NCI-H1048 (cell line): ENCODE measurements around the gene CLIC1.
A peak's percentile ranks its signal among the peaks of the same experiment; 100 is the strongest.

ENCODE experiments used
- DNase-seq: peaks from one replicate; lab custom pipeline; 2025; lab: John Stamatoyannopoulos, UW

The CLIC1 gene

DNA sequence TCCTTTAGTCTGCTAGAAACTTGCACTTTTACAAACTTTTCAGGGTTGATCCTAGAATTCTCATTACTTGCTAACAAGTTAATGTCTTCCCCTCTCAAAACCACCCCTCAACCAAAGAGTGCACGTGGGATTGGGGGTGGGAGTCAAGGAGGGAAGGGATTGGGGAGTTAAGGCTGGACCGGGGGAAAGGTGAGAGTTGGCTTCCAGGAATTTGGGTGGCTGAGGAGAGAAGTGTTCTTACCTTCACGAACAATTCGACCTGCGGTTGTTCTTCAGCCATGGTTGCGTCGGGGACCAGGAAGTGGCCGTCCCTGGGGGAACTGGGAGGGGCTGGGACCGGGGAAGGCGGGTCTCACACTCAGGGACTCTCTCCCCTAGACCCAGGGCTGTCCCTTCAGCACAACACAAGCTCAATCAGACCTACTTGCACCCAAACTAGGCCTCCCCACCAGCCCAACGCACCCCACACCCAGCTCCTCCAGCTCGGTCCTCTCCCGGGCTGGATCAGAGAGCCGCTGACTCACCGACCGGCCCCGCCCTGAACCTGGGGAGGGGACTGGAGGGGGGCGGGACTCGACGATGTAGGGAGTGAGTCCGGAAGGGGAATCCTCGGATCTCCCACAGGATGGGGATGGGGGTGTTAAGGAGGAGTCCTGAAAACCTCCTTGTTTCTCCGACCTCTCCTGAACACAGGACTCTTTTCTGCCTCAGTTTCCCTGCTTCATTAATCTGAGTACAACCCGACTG, at the start of gene CLIC1:
Gene CLIC1, minus strand, starts transcription at position 510 of the 747 bp plus-strand sequence. Its CDS starts 230 bp downstream, at position 280.
- peak; percentile 63 for DNase-seq

DNA sequence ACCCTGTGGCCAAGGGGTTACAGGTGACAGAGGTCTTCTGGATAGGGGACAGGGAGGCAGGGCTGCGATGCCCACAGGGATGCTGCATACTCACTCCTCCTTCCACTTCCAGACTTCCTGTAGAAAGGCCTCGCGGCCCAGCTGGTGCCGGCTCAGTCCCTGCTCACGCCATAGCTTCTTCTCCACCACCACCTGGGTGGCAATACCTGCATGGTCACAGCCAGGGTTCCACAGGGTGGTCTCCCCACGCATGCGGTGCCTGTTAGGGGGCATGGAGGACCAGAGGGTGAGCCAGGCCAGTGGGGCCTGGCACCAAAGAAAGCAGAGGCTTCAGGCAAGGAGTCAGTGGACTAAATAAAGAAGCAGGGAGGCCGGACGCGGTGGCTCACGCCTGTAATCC, 49.1 kb upstream of the CLIC1 start:
- no peak for DNase-seq

DNA sequence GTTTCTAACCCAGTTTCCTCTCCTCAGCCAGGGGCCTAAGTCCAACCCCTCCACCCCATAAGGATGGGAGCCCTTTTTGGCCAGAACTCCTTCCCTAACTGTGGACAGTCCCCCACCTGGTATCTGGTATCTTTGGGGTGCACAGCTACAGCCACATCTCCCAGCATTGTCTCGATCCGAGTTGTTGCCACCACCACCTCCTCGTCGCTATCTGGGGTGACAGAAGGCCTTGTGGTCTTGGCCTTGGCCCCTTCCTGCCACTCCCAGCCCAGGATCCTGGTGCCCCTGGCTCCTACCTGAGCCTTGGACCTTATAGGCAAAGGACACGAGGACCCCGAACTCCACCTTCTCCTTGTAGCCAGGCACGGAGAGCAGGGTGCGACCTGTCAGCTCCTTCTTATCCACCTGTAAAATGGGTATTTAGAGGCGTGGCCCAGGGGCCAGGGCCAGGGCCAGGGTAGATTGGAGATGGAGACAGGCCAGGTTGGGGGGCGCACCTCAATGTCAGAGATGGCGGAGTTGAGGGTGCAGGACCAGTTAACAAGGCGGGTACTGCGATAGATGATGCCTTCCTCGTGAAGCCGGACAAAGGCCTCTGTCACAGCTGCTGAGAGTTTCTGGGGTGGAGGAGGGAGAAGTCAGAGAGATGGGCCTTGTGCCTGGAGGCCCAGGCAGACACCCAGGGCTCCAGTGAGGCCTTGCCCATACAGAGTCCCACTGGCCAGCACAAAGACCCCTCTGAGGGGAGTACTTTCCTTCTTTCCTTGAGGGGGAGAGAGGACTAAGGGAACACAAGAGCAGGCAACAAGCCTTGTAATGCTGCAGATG, 48.0 kb upstream of the CLIC1 start:
- no peak for DNase-seq

GRCh38 chr6:31782126-31782855, 46.0 kb upstream of the CLIC1 start:
- DNase-seq, result no peak

DNA sequence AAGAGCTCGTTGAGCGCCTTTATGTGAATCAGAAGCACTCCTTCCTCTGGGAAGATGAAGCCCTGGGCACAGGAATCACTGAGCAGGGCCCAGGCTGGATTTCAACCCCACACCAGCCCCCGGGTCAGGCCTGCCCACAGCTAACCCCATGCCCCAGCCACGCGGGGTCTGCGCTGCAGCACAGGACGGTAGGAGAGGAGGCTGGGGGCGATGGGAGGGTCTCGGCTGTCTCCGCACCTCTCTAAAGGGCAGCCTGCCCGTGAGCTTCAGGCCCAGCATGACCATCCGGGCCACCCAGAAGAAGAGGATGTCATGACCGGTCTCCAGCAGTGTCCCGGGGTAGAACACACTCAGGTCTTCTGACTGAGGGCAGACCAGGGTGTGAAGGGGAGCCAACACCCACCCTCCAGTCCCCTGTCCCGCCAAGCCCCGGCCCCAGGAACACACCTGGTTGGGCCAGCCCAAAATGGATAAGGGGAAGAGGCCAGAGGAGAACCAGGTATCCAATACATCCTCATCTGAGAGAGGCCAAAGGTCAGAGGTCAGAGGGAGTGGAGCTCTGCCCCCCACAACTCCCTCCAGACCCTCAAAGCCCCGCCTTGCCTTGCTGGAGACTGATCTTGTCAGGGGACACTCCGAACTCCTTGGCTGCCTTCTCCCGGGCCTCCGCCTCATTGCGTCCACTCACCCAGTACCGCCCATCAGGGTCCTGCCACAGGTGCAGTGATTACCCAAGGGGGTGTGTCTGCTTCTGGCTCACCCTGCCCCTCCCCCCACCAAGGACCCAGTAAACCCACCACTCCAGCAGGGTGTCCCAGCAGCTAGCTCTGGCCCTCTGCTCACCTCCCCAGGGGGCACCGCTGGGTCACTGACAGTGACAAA, 45.2 kb upstream of the CLIC1 start:
- no peak for DNase-seq

GRCh38 chr6:31780507-31781243, 44.3 kb upstream of the CLIC1 start:
- no peak for DNase-seq

GRCh38 chr6:31779908-31780307, 43.6 kb upstream of the CLIC1 start:
- DNase-seq, result no peak

DNA sequence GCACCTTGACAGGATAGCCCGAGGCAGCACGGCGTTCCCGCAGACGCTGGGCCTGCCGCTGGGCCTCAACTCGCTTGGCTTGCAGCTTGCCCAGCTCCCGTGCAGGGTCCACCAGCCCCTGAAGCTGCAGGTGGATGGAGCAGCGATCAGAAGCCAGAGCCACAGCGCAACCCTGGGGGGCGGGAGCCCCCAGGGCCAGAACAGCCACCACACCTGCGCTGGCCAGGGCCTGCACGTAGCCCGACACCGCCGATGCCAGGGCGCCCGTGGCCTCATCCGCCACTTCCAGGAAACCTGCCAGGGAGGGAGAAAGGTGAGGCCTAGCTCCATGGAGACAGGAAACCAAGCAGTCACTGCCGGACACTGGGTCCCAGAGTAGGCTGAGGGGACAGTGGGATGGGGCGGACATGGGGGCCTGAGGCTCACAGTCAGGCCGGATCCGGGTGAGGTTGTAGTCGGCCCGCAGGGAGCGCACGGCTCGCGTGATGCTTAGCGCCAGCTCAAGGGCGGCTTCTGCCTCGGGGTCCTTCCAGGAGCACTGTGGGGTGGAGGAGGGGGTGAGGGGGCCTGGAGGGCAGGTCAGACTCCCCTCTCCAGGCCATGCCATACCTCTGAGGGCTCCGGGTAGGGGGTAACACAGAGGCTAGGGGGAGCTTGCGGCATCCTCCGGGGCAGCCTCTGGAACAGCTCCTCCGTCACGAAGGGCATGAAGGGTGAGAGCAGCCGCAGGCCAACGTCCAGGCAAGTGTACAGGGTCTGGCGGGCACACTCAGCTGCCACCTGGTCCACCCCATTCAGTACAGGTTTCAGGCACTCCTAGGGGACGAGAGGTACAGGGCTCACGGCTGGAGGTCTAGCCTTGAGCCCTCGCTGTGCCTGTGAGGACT, 42.9 kb upstream of the CLIC1 start:
- no peak for DNase-seq

GRCh38 chr6:31778193-31778592, 41.9 kb upstream of the CLIC1 start:
- DNase-seq, result no peak

DNA sequence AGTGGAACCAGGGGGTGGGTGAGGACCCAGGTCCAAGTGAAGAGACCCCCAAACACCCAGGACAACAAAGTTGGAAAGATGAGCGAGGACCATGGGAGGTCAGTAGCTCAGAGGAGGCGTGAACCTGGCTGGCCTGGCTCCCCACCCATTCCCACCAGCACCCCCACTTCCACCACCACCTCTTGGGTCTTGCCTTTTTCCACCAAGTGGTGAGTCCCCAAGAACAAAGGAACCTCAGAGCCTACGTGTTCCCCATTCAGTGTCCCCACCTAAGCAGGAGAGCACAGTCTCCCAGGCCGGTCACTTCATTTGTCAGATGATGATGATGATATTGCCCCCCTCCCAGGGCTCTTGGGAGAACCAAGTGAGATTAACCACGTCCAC, 41.3 kb upstream of the CLIC1 start:
- DNase-seq, result no peak

- DNase-seq, result no peak
These were observed 40.8 kb upstream of the CLIC1 start, which contains the start of gene VWA7 for GRCh38 chr6:31776989-31777666. Gene VWA7, minus strand, starts transcription at chr6:31777328. Its CDS starts 549 bp downstream, at chr6:31776779.

DNA sequence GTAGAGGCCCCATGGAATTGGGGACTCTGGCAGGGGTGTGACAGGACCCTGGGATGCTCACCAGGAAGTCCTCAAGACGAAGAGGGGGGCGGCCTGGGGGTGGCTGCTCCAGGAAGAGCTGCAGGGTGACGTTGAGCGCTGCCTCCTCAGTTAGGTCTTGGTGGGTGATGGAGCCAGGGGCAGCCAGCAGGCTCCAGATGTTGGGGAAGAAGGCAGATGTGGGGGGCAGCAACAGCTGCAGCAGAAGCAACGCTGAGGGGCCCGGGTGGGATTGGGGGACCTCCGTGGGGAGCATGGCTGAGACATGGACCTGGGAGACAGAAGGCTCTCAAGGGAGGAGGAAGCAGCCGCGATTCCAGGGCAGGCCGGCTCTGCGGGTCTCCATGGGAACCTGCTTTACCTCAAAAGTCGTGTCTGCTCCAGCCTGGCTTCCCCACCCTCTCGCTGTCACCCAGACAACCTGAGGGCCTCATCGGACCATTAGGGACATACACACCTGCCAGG, 40.2 kb upstream of the CLIC1 start:
- no peak for DNase-seq

DNA sequence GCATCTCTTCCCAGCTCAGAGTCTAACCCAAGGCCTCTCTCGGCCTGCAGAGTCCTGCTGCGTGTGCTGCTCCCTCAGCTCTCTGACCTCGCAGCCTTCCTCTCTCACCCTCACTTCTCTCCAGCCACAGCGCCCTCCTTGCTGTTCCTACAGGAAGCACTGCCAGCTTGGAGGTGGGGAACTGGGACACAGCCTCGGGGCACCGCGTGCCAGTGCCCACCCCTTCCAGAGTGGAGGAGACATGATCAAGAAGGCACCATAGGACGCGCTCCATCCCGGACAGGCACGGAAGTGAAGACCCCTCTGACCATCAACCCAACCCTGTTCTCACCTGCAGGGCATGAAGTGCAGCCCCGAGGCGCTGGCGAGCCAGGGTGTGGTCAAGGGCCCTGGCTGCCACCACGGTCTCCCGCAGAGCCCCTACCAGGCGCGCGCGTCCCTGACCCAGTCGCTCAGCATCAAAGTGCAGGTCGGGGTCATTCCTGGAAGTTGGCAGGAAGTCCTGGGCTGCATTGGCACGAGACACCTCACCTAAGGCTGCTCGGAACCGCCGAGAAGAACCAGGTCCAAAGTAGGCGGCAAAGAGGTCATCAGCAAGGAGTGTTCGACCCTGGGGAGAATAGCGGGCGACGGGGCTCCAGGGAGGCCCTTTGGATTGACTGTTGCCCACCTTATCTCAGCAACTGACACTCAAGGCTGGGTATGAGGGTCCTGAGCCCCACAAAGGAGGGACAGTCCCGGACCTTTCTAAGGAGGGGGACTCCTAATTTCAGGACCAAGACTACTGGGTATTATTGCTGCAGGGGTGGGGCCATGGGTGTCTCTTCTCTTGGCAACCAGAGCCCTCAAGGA, 39.5 kb upstream of the CLIC1 start:
- no peak for DNase-seq

DNA sequence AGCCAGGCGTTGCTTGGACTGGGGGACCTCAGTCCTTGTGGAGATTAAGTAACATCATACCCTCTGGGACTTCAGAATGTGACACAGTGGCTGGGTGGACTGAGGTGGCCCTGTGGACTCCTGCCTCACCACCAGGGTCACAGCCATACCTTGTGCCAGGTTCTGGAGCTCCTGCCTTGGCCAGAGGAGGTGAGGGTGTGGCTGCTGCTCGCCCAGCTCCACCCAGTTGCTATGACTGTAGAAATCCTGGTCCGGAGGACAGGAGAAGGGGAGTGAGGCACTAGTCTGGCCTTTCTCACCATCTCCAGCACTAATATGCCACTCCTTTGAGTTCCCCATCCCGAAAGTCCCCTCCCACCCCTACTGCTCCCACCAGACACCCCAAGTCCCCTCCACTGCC, 38.9 kb upstream of the CLIC1 start:
- no peak for DNase-seq

- DNase-seq, result no peak
These were observed 35.6 kb upstream of the CLIC1 start for GRCh38 chr6:31771992-31772358.

GRCh38 chr6:31770860-31771259, 34.5 kb upstream of the CLIC1 start:
- DNase-seq, result no peak

DNA sequence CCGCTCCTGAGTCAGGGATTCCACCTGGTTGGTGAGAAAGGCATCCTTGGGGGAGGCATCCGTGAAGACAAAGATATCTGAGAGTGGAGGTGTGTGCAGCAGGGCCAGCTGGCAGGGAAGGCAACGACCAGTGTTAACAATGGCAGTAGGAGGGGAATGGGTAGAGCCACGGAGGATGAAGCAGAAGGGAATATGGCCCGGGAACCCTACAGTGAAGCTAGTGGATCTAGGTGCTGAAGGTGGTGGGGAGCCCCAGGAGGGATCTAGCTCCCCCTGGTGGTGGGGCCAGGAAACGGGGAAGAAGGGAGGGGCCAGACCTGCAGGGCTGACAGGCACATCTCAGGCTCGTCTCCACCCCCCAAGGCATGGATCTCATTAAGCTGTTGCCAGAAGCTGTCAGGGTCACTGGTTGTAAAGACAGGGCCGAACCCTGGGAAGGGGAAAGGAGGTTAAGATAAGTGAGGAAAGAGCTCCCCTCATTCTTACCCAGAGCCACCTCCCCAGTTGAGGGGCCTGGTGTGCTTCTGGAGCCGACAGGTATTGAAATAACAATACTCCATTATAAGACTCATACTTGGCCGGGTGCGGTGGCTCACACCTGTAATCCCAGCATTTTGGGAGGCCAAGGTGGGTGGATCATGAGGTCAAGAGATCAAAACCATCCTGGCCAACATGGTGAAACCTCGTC, 33.5 kb upstream of the CLIC1 start:
- DNase-seq, result peak; percentile 38
